ENCODE data around the gene ZDHHC16. TPM values are rescaled to one million over a fixed set of nuclear protein-coding genes. Genes with fewer than 3 reads are reported as not detected.

Gene ZDHHC16
- polyA plus RNA-seq, 3 donors: 16.3 to 26.4 (median 24.1) TPM

DNA sequence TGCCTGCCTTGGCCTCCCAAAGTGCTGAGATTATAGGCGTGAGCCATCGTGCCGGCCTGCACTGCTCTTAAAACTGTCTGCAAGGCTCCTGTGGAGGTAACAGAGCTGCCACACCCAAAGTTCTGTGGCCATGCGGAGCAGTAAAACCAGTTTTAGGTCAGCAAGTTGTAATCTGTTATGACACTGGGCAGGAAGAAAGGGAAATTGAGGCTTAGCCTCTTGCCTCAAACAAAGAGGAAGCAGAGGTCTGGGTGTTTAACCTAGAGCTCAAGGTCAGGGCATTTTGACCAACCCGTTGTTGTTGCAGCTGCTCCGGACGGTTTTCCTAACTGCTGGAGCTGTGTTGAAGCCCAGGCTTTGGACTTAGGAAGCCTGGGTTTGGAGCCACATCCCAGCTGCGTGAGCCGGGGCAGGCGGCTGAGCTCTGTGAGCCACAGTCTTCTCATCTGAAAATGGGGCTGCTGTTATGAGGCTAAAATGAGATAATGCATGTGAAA, 37.4 kb upstream of the ZDHHC16 start:
- H3K9ac ChIP-seq (ENCODE audit: insufficient read depth, low read length, poor library complexity, severe bottlenecking): peak overlapping the region; percentile 35
- peak overlapping the region; percentile 95 to 99 (median 98) for H3K27ac Mint-ChIP-seq

DNA sequence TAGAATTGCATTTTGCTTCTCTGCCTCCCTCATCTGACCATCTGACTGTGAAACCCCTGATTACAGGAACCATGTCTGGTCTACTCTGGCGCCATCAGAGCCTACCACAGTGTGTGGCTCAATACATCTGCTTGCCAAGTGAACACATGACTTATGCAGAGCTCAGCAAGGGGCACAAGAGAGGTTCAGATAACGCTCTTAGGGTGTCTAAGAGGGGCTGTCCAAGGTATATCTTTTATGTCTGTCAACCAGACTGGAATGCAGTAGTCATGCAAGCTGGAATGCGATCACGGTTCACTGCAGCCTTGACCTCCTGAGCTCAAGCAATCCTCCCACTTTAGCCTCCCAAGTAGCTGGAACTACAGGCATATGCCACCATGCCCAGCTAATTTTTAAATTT, 34.6 kb upstream of the ZDHHC16 start:
- WGBS (ENCODE audit: insufficient coverage): 63% methylated on average over 4 of the region's 4 CpGs
- Histone ChIP-seq H3K4me3 (replicated peaks in 1 of 3; ENCODE audit: low read depth in 2 of 3, low read length in 3 of 3) (no peak overlapping the region), H3K4me1 (ENCODE audit: control insufficient read depth in 1 of 2, insufficient read depth in 2 of 2, low read length in 2 of 2) (peaks cover 70 to 79% of the 10 kb centered on the region in 2 donors), H3K36me3 (replicated peaks in 1 of 2; ENCODE audit: control insufficient read depth in 1 of 2, insufficient read depth in 2 of 2, low read length in 2 of 2) (no peaks in the 10 kb centered on the region), H3K9me3 (replicated peaks in 1 of 2; ENCODE audit: control insufficient read depth in 1 of 2, insufficient read depth in 1 of 2, low read length in 2 of 2) (no peaks in the 10 kb centered on the region), H2AFZ (ENCODE audit: insufficient read depth, low read depth, low read length, poor library complexity, severe bottlenecking) (no peak overlapping the region), H3K4me2 (replicated peaks; ENCODE audit: extremely low read depth, low read length, poor library complexity, severe bottlenecking) (no peak overlapping the region), H3K9ac (ENCODE audit: insufficient read depth, low read length, poor library complexity, severe bottlenecking) (no peak overlapping the region), H3K27me3 (ENCODE audit: control insufficient read depth in 2 of 2, insufficient read depth in 2 of 2, low read length in 2 of 2) (no peaks in the 10 kb centered on the region), H4K20me1 (ENCODE audit: insufficient read depth, low read length) (no peaks in the 10 kb centered on the region), H3K79me2 (ENCODE audit: insufficient read depth, low read length) (no peaks in the 10 kb centered on the region), H3K27ac (ENCODE audit: low read depth in 1 of 2, low read length in 2 of 2) (peak overlapping the region in 1 of 2 donors; percentile 20)
- peaks cover 0 to 2% (median 0%) of the 10 kb centered on the region in 7 donors for H3K9me3 Mint-ChIP-seq
- no peaks in the 10 kb centered on the region for H3K36me3 Mint-ChIP-seq
- H3K4me1 Mint-ChIP-seq: peaks cover 65% of the 10 kb centered on the region
- DNase-seq: peak in 2 of 3 donors; percentile 43 to 61
- peak overlapping the region; percentile 23 to 79 (median 65) for H3K27ac Mint-ChIP-seq
- intact Hi-C loops (cut with micrococcal nuclease): no loop called here
- H3K4me3 Mint-ChIP-seq: no peak overlapping the region
- H3K27me3 Mint-ChIP-seq (ENCODE audit: low read depth in 3 of 3): no peaks in the 10 kb centered on the region
- TF ChIP-seq CTCF (IDR thresholded peaks at IDR 0.05): no peak

More for the DNA sequence above, 37.4 kb upstream of the ZDHHC16 start:
- WGBS (ENCODE audit: insufficient coverage): 3% methylated on average over 7 of the region's 10 CpGs
- peak; percentile 62 to 85 (median 73) for DNase-seq
- peak overlapping the region; percentile 9 for H2AFZ ChIP-seq (ENCODE audit: insufficient read depth, low read depth, low read length, poor library complexity, severe bottlenecking)
- no peak for TF ChIP-seq CTCF (IDR thresholded peaks at IDR 0.05)
- H3K36me3 Mint-ChIP-seq: no peaks in the 10 kb centered on the region
- H3K79me2 ChIP-seq (ENCODE audit: insufficient read depth, low read length): peaks cover 4% of the 10 kb centered on the region
- peaks cover 81 to 91% of the 10 kb centered on the region in 2 donors for H3K4me1 ChIP-seq (ENCODE audit: control insufficient read depth in 1 of 2, insufficient read depth in 2 of 2, low read length in 2 of 2)
- peaks cover 69% of the 10 kb centered on the region for H3K4me1 Mint-ChIP-seq
- H3K9me3 ChIP-seq (replicated peaks in 1 of 2; ENCODE audit: control insufficient read depth in 1 of 2, insufficient read depth in 1 of 2, low read length in 2 of 2): no peaks in the 10 kb centered on the region
- H3K27me3 ChIP-seq (ENCODE audit: control insufficient read depth in 2 of 2, insufficient read depth in 2 of 2, low read length in 2 of 2): no peaks in the 10 kb centered on the region
- H3K4me3 Mint-ChIP-seq: peak overlapping the region; percentile 49 to 71
- peaks cover 0 to 2% (median 0%) of the 10 kb centered on the region in 7 donors for H3K9me3 Mint-ChIP-seq
- peak overlapping the region; percentile 85 to 86 for H3K27ac ChIP-seq (ENCODE audit: low read depth in 1 of 2, low read length in 2 of 2)
- no peaks in the 10 kb centered on the region for H3K36me3 ChIP-seq (replicated peaks in 1 of 2; ENCODE audit: control insufficient read depth in 1 of 2, insufficient read depth in 2 of 2, low read length in 2 of 2)
- H3K27me3 Mint-ChIP-seq (ENCODE audit: low read depth in 3 of 3): no peaks in the 10 kb centered on the region
- H3K4me3 ChIP-seq (replicated peaks in 1 of 3; ENCODE audit: low read depth in 2 of 3, low read length in 3 of 3): peak overlapping the region in 1 of 3 experiments; percentile 31
- intact Hi-C loops (cut with micrococcal nuclease): loop anchor here in 1 of 2 donors (2.0 to 5.0 kb wide), 2 partner anchors 16 to 89 kb away; partner anchors contain the start of genes MMS19 and UBTD1
- peak overlapping the region; percentile 58 for H3K4me2 ChIP-seq (replicated peaks; ENCODE audit: extremely low read depth, low read length, poor library complexity, severe bottlenecking)
- H4K20me1 ChIP-seq (ENCODE audit: insufficient read depth, low read length): no peaks in the 10 kb centered on the region
